HG02852 (cell line): ENCODE measurements around the gene MCC.

ENCODE experiments used
- ATAC-seq: cut with Tn5 transposase; IDR thresholded peaks from one replicate; pipeline ENCODE4 v1.9.1; 2021; ENCODE audit warnings: mild to moderate bottlenecking, moderate library complexity; ENCODE audit not compliant: unreplicated experiment

Gene MCC

DNA sequence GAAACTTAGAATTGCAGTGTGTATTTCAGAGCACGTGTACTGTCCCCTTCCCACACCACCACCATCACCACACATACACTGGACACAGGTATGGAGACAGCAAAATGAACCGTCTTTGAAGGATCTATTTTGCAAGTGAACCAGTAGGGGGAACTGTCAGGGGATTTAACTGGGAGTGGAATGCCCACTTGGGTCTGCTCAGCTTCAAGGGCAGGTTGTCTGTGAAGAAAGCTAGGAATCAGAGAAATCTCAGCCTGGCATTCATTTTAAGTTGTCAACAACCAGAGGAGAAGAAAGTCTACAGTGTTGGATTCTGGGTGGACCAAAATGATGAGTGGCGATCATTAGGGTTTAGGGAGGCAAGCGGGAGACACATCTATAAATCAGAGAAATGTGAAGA lies 364.6 kb downstream of the MCC start:
- ATAC-seq = no peak

DNA sequence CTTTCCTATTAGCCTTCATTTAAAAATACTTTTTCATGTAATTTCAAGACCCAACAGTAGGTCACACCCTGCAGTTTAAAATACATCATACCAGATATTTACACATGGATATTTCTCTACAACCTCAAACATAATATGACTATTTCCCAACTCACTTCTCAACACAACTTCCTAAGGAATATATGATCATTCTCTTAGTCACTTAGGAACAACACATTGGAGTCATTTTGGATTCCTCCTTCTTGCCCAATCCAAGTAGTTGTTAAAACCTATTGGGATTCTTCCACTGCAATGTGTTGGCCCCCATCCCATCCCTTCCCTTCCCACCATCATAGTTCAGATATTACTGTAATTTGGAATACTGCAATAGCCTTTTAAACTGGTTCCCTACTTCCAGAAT lies 366.2 kb downstream of the MCC start:
- no peak for ATAC-seq

DNA sequence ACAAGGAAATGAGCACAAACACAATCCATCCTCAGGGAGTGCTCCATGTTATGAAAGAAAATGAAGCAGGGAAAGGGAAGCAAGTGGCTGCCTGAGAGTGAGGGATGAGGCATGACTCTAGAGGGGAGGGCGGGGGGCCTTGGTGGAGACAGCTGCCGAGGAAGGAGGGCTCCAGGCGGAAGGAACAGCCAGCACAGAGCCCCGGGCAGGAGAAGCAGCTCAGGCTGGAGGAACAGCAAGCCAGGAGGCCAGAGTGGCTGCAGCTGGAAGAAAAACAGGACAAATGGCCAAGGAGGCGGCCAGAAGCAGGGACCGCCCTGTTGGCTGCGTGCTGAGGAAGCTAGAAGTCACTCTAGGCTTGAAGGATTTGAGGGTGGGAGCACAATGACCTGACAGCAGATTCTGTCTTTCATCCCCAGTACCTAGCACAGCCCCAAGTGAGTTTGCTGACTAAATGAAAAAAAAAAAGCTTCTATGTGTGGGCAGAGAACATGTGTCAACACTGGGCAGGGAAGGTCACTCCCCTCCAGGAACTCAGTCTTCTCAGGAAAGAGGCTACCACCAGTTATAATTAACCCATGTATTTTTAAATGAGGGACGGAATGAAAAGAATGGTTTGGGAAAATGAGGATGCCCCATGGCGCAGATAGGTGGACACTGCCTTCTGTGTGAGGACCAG lies 368.9 kb downstream of the MCC start:
- no peak for ATAC-seq

DNA sequence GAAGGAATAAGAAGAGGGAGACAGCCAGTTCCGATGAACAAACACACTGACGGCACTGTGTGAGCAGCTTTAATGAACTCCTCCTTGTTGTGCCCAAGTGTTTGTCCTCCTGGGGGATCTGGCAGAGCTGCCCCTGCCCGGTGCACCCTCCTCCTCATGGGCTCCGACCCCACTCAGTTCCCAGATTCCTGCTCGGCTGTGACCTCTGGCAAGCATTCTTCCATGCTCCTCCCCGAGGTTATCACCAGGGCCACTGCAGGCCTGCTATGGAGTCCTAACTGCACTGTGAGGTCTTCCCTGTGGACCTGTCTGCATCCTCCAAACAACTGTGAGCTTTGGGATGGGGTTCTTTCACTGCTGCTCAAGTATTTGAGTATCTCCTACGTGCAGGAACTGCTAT lies 369.5 kb downstream of the MCC start:
- ATAC-seq = no peak

DNA sequence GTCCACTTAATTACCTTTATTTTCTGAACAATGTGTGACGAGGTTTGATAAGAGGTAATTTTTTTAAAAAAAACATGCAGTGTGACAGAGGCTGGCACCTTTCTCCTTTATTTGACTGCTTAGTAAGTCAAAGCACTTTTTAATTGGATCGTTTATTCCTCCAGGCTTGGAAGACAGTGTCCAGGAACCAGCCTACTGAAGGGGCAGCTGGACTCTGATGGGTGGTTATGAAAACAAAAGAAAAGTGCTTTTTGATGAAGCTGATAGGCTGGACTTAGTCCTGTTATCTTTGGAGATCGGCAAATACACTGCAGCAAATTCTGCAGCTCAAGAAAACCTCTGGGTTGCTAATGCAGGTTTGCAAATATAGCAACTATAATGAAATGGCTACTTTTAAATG lies 370.0 kb downstream of the MCC start:
- no peak for ATAC-seq

DNA sequence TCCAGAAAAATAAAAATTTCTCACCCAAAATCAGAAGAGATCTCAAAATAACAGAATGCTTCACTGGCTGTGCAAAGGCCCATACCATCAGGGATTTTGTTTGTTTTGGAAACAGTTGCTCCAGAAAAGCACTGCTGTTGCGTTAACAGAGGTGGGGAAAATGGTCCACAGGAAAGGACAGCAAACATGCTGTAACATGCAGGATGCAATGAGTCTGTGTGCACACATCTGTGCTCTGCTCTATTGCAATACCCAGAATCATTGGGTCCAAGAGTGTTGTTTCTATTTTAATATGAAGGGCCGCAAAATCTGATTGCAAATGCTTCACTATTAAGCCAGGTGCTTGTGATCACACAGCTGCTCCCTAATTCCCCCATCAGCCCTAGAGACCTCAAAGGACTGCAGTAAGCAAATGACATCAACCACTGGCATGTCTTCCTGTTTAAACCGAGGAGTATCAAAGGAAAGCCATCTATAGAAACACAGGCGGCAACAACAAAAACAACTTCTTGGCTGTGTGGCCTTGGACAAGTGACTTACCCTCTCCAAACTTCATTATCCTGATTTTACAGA lies 370.6 kb downstream of the MCC start:
- no peak for ATAC-seq

DNA sequence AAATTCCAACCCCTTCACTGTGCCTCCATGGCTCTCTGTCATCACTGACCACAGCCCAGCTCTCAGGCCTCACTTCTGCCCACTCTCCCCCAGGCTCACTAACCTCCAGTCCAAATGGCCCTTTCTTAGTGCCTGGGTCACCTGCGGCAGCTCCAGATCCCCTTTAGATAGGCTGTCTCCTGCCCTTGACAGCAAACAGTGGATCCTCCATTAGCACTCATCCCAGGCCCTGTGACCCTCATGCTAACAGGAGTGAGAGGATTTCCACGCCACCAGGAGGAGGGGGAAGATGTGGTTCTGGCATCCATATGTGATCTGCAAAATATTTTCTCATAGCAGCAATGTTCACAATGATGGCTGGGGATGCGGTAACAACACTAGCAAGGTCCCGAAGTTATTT lies 372.3 kb downstream of the MCC start:
- no peak for ATAC-seq

DNA sequence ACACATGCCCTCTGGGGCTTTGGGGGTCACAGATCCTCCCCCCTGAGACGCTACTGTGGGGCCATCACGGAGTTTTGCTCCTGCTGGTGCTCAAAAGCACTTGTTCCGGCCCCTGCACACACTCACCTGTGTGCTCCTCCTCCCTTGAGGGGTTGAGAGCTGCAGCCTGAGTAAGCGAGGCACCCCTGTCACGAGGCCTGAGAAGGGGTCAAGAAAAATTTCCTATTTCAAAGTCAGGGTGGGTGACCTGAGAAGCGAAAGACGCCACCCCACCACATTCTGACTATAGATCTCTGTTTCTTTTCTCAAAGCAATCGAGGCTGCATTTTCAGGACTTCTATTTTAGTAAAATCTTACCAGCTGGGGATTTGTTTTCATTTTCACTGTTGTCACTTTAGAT lies 373.2 kb downstream of the MCC start:
- peak; percentile 78 for ATAC-seq

DNA sequence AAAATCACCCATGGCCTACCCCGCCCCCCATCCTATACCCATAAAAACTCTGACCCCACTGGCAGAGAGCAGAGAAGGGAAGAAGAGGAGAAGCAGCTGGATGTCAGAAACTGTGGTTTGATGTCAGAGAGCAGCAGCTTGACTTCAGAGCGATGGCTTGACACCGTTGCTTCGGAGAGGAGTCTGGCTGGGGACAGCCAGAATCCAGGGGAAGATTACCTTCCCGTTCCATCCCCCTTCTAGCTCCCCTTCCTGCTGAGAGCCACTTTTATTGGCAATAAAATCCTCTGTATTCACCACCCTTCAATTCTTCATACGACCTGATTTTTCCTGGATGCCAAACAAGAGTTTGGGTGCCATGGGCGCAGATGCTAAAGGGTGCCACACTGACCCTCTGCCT lies 373.7 kb downstream of the MCC start:
- ATAC-seq = no peak

DNA sequence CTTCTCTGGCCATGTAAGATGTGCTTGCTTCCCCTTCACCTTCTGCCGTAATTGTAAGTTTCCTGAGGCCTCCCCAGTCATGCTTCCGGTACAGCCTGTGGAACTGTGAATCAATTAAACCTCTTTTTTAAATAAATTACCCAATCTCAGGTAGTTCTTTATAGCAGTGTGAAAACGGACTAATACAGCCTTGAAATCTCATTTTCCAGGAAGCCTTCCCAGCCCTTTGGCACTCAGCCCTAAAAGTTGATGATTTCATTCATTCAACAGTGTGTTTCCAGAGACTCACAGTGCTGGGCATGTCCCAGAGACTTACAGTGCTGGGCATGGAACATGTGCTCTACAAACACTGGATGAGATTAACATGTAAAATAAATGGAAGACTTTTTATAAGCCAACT lies 375.8 kb downstream of the MCC start:
- no peak for ATAC-seq

DNA sequence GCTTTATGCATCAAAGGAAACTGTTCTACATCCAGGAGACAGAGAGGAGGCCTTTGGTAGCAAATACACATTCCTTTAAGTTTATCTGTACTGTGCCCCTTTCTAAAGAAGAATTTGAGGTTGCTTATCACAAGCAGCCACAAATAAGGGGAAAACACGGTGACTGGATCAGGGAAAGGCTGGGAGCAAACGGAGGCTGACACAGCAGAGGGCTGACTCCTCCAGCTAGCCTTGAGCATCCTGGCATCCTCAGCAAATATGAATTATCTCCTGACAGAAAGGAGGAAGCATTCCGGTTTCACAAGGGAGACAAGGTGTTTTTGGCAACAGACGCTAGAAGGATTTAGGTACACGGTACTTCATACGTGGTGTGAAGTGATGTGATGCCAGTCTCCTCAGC lies 378.1 kb downstream of the MCC start:
- no peak for ATAC-seq

DNA sequence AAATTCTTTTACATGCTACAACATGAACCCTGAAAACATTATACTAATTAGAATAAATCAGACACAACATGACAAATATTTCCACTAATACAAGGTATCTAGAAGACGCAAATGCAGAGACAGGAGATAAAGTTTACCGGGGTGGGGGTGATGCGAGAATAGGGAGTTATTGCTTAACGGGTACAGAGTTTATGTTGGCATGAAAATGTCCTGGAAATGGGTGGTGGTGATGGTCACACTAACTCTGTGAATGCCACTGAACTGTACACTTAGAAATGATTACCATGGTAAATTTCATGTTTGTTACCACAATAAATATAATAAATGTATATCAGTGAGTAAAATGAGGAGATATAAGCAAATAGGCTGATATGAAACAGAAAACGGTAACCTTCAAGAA lies 378.9 kb downstream of the MCC start:
- ATAC-seq = no peak

DNA sequence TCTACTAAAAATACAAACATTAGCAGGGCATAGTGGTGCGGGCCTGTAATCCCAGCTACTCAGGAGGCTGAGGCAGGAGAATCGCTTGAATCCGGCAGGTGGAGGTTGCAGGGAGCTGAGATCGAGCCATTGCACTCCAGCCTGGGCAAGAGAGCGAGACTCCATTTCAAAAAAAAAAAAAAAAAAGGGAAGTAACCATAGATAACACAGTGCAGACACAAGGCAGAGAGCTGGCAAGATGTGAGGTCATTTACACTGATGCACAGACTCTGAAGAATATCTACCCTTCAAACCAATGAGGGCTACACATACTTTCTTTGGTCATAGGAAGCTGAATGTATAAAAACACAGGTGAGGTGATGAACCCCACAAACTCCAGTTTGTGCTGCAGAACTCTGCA lies 379.8 kb downstream of the MCC start:
- no peak for ATAC-seq

DNA sequence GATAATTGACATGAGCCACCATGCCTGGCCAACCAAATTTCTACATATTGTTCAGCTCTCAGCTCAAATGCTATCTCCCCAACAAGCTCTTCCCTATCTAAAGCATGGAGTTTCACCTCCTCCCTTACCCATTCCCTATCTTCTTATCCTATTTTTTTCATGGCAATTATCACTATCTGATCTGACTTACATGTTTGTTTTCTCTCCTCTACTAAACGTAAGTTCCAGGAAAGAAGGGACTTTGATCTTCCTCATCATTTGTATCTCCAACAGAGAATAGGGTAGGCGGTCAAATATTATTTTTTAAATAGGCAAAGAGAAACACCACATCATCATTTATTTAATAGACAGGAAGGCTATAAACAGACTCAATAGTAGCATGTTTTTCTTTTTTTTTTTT lies 381.4 kb downstream of the MCC start:
- ATAC-seq = no peak

DNA sequence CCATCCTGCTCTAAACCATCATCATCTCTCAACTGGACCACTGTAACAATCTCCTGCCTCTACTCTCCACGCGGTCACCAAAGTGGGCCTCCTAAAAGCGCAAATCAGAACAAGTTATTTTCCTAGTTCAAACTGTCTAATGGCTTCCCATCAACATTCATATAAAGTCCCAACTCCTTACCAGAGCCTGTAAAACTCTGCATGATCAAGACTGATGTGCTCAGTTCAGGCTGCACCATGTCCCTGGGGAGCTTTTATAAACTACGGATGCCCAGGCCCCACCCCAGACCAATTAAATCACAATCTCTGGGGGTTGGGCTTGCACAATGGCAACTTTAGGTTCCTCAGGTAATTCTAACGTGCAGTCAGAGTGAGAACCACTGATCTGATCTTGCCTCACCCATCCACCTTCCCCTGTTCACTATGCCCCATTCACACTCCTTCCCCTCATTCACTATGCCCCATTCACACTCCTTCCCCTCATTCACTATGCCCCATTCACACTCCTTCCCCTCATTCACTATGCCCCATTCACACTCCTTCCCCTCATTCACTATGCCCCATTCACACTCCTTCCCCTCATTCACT lies 382.5 kb downstream of the MCC start:
- no peak for ATAC-seq

DNA sequence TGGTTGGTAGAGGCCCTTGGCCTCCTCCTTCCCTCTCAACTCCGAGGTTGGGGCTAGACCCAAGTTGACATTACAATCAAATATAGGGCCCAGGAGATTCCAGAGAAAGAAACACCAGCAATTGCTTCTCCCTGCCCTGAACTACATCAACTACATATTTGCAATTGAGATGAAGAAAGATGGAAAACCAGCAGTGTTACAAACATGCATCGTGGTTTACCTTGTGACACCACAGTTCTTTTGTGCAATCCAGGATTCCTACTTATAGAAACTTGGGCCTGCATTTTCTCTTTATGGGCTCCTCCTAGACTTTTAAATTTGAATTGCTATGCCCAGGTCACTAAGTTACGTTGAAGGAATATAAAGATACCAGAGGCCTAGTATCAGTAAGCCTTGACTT lies 384.9 kb downstream of the MCC start:
- no peak for ATAC-seq

DNA sequence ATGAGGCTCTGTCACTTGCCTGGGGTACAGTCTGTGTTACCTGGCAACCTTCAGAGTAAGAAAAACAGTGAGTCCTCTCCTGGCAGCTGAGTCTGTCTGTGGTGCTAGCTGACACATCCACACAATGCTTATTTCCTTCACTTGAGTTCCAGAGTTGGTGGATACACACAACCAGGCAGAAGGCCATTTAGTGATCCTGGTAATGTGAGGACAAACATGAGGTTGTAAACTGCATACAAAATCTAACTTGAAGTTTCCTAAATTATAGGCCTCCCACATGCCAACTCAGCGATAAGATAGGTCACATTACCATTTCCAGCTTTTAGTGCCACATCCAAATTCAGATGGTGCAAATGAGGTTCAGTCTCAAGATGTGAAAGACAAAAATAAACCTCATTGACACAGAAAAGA lies 386.1 kb downstream of the MCC start:
- ATAC-seq = no peak

DNA sequence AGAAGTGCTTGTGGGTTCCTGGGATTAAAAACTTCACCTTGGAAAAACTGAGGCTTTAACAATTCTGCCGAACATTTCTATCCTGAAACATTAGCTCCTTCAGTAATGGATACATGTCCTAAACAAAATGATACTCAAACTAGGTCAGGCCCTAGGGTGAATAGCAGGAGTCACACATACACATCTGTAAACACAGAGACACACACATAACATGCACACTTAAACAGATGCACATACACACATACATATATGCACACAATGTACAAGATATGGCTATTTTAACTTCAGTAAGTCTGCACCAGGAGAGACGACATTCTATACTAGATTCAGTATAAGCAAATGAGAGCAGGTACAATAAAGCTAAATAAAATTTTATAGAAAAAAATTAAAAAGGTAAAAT lies 387.3 kb downstream of the MCC start:
- no peak for ATAC-seq

DNA sequence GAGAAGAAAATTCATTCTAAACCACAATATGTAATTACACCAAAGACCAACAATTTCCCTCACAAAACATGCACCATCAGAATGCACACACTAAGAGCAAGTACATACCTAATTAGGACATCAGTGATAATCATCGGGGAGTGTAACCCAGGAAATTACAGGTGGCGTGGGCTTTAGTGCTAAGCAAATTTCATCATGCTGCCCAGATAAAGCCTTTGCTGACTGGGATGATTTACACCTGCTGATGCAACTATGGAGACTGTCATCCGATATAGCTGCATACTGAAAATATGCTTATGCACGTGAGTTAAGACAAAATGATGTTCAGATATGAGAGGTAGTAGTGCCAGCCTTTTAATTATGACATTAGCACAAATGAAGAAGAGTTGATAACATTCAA lies 388.4 kb downstream of the MCC start:
- no peak for ATAC-seq

DNA sequence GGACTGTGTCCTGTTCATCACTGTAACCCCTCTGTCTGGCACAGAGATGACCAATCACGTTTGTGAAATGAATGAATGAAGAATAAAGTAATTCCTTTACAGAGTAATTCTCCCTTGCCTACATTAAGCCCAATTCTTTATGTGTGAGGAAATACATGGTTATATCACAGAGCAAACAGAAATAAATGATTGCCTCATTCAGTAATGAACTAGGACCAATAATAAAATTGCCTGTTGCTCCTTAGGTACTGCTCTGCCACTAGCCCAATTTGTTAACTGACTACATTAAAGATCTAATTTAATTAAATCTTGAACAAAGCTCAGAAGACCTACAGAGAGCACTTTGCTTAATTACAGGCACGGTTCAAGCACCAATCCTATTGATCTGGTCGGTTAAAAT lies 389.9 kb downstream of the MCC start:
- no peak for ATAC-seq

DNA sequence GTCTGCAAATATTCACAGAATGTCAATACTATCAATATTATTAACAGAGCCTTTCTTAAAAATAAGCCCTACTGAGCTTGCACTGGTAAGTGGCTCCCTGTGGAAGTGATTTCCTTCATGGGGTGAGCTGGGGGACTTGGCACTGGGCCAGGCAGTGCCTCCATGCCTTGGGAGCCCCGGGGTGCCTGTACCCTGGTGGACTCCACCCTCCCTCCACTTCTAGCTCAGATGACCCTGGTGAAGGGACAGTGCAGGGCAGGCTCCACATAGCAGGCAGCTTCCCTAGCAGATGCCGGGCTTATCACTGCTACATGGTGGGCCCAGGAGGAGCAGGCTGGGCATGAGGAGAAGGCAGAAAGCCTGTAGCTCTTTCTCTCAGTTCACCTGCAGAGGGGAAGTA lies 392.4 kb downstream of the MCC start:
- no peak for ATAC-seq

DNA sequence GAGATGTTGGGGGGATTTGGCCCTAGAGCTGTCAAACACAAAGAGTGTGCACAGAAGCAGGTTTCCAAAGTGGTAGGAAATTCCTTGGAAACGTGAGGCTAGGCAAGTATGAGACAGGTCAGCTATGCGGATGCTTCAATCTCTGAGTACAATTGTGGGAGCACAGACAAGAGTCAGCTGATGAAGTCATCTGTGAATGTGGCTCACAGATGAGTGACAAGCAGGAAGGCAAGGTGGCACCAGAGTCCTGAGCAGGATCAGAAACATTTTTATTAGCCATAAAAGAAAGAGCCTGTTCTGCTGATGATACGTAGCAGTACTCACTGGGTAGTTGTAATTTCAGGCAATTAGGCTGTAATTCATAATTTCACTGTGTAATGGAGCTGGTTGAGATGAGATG lies 394.7 kb downstream of the MCC start:
- no peak for ATAC-seq

DNA sequence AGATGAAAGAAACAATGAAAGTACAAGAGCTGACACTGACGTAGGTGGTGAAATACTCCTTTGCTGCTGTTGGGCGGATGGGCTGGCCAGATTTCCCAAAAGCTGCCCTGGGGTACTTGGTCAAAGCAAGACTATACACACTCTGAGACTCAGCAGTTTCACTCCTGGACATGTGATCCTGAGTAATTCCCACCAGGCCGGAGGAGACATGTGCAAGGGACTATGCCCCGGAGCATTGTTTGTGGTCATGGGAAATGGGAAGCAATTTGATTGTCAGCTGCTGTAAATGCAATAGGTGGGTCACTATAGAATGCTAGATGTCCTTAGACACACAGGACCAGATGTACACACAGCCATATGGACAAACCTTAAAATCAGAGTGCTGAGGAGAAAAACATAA lies 395.6 kb downstream of the MCC start:
- ATAC-seq = no peak
